ENCODE measurements around the gene ITIH2. TPM values are rescaled to one million over a fixed set of nuclear protein-coding genes. Genes with fewer than 3 reads are reported as not detected.
"Not testable (repeated sequence)": the region's sequence is repeated elsewhere in the genome, so short reads cannot be mapped to it uniquely, and the experiment has no call there.

The ITIH2 gene, protein sequence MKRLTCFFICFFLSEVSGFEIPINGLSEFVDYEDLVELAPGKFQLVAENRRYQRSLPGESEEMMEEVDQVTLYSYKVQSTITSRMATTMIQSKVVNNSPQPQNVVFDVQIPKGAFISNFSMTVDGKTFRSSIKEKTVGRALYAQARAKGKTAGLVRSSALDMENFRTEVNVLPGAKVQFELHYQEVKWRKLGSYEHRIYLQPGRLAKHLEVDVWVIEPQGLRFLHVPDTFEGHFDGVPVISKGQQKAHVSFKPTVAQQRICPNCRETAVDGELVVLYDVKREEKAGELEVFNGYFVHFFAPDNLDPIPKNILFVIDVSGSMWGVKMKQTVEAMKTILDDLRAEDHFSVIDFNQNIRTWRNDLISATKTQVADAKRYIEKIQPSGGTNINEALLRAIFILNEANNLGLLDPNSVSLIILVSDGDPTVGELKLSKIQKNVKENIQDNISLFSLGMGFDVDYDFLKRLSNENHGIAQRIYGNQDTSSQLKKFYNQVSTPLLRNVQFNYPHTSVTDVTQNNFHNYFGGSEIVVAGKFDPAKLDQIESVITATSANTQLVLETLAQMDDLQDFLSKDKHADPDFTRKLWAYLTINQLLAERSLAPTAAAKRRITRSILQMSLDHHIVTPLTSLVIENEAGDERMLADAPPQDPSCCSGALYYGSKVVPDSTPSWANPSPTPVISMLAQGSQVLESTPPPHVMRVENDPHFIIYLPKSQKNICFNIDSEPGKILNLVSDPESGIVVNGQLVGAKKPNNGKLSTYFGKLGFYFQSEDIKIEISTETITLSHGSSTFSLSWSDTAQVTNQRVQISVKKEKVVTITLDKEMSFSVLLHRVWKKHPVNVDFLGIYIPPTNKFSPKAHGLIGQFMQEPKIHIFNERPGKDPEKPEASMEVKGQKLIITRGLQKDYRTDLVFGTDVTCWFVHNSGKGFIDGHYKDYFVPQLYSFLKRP
- polyA plus RNA-seq (ENCODE audit: insufficient read length in 4 of 4): 1 to 10 TPM in 1 of 4 donors, under 1 TPM in 3; 0.18 to 1.3 (median 0.24) TPM

DNA sequence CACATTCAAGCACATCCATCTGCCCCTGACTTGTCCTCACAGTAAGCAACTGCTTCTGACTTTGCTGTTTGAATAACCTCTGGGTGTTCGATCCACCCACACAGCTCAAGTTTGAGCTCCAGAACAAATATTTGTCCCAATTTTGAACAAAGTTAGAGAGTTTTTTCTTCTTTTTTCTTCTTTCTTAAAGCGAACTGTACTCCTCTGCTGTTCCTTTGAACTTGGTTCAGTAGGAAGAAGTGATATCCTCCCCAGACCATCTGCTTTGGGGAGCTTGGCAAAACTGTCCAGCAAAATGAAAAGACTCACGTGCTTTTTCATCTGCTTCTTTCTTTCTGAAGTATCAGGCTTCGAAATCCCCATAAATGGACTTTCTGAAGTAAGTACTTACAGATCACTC is at the start of gene ITIH2:
Gene ITIH2 (plus strand): TSS at position 177 of the 400 bp plus-strand sequence. CDS start 119 bp downstream, at position 296.
- DNase-seq (ENCODE audit: low read depth in 4 of 4, low spot score in 3 of 4): no peak

DNA sequence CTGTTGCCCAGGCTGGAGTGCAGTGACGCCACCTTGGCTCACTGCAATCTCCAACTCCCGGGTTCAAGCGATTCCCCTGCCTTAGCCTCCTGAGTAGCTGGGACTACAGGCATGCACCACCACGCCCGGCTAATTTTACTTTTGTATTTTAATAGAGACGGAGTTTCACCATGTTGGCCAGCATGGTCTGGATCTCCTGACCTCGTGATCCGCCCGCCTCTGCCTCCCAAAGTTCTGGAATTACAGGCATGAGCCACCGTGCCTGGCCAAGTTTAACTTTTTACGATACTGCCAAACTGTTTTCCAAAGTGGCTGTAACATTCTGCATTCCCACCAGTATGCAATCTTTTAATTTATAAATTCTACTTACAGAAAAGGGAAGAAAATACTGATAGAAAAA is 46.0 kb upstream of the ITIH2 start:
- DNase-seq (ENCODE audit: low read depth in 4 of 4, low spot score in 3 of 4): not testable (repeated sequence)

DNA sequence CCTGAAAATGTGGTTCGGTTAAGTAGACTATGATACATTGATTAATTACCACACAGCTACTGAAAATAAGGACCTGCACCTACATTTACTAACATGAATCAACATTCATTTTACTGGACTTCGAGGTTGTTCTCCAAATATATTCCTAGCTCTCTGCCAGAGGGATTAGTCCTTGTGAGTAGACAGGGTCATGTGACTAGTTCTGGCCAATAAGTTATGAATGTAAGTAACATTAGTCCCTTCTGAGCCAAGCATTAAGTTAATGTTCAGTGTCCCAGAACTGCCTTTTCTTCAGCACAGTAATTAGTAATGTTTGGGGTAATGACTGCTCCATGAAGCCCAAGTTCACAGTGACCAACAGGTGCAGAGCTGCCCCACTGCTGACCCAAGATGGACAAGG is 45.6 kb upstream of the ITIH2 start:
- DNase-seq (ENCODE audit: low read depth in 4 of 4, low spot score in 3 of 4): no peak

DNA sequence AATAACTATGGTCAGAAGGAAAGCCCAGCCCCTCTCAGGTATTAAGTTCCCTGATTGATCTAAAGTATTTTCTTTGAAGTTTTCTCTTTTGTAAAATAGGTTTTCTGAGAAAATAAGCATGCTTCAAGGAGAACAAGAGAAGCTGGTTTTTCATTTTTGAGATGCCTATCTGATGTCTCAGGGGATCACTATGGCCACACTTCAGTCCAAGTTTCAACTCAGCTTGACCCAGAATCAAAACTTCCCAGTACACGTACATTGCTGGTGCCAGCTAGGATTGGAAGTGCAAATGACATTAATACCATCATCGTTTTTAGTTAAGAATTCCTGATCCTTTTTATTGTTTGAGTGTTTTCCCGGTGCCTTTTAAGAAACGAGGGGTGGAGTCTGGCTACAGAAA is 43.6 kb upstream of the ITIH2 start:
- DNase-seq (ENCODE audit: low read depth in 4 of 4, low spot score in 3 of 4): no peak

DNA sequence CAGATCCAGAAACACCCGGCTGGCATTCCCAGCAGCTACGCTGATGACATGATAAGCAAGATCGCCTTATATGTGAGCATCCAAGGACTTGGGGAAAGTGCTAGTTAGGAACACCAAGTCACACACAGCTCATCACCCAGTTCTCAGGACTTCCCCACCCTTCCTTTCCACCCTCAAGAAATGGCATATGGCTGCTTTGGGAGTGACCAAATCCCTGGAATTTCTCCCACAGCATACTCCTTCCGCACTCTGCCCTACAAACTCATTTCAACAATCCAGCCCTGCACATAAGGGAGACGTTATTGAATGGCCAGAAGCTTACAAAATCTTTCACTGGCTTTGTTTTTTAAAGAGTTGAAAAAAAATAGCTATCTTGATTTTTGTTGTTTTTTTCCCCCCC is 40.6 kb upstream of the ITIH2 start:
- DNase-seq (ENCODE audit: low read depth in 4 of 4, low spot score in 3 of 4): no peak

DNA sequence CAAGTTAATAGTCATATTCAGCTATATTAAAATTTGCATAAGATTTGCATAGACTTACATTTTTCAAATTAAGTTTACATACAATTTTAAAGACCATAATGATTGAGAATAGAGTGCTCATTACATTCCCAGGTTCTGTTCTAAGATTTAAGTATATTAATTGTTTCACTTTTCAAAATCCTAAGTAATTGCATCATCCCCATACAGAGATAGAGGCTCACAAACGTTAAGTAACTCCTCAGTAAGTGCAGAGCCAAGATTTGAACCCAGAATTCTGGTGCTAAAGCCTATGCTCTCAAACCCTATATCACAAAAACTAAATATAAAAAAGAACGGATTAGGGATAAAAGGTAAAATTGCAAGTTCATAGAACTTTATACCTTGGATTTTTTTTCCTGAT is 38.4 kb upstream of the ITIH2 start:
- no peak for DNase-seq (ENCODE audit: low read depth in 4 of 4, low spot score in 3 of 4)

DNA sequence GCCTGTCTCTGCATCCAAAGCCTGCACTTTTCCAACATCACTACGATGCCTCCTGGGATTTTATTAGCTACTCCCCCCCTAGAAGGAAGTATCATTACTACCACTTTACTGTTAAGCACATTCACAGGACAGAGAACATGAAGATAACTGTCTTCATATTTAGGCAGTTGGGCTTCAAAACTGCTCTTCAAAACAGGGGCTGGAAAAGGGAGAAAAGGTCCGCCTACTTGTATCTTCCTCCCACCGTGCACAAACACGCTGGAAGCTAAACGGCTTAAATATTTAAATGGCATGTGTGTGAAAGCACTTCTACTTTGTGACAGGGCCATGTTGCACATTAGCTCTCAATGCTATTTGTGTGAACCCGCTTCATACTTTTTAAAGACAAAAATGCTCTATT is 37.3 kb upstream of the ITIH2 start:
- DNase-seq (ENCODE audit: low read depth in 4 of 4, low spot score in 3 of 4): no peak

DNA sequence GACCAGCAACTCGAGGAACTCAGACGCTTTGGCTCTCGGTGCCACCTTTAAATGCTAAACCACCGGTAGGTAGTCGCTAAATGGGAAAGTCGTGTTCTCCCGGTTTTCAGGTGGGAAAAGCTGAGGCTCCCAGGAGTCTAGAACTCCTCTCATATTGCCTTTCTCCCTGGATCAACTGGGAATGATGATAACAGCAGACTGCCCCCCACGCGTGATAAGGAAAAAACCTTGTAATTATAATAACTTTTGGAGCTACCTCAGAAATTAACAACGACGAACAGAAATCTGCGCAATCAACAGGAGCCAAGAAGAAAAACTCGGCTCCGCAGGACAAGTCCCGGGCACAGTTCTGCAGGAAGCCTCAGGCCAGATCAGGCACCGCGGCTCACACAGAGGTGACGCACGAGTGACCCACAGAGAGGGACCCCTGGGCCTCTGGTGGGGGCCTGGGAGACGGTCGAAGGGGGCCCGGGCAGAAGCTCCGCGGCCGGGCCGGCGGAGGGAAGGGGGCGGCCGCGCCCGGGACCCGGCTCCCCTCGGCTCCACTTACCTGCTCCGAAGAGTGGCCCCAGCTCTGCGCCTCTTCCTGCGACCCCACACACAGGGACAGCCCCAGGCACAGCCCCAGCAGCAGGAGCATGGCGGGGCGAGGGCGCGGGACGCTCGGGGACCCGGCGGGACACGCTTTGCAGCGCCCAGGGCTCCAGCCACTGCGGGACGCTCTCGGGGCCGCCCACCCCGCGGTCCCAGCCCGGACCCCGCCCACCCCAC is 36.7 kb upstream of the ITIH2 start, which contains the start of gene ITIH5:
Gene ITIH5 (minus strand): TSS at position 714 of the 771 bp plus-strand sequence. CDS start 74 bp downstream, at position 640.
- DNase-seq (ENCODE audit: low read depth in 4 of 4, low spot score in 3 of 4): no peak

DNA sequence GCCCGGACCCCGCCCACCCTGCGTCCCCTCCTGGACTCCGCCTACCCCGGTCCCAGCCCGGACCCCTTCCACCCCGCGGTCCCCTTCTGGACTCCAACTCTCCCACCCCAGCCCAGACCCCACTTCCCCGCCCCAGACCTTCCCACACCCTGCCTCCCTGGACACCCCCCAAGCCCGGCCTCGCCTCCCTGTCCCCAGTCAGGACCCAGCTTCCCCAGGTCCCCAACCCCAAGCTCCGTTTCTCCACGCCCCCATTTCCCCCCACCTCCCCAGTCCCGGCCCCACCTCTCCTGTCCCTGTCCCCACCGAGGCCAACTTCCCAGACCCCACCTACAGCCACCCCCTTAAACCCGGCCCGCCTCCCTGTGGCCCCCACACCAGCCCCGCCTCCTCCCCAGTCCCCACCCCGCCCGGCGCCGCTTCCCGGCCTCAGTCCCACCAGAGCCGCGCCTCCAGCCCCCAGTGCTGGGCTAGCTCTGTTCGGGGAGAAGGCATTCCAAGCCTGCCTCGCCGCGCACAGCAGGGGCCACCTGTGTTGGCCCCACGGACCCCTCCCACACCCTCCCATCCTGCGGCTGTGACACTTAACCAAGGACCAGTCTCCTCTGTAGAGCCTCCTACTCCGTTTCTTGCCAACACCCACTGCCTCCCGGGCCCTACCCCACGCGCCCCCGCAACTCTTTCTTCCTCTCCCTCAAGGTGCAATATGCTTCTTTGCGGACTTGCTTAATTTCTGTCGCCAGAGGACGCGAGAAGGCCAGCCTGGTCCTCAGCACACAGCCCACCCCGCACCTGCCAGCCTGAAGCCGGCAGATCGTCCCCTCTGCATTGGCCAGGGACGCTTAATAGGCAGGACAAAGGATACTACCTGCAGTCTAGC is 35.6 kb upstream of the ITIH2 start:
- no peak for DNase-seq (ENCODE audit: low read depth in 4 of 4, low spot score in 3 of 4)

DNA sequence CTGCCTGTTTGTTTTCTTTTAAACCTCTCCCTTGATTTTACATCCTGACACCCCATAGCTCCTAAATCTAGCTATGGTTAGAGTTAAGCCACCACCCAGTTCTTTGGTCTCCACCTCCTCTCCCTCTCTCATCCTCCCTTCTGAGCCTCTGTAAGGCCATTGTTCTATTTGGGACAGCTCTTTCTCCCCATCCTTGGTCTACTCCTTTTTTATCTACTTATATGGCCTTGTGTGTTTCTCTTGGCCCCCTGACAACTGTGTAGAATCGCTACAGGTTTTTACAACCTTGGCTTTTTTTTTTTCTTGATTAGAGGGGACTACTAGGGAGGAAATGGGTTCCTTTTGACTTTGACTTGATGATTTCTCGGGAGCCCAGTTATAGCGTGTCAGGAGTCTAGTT is 33.0 kb upstream of the ITIH2 start:
- DNase-seq (ENCODE audit: low read depth in 4 of 4, low spot score in 3 of 4): no peak

DNA sequence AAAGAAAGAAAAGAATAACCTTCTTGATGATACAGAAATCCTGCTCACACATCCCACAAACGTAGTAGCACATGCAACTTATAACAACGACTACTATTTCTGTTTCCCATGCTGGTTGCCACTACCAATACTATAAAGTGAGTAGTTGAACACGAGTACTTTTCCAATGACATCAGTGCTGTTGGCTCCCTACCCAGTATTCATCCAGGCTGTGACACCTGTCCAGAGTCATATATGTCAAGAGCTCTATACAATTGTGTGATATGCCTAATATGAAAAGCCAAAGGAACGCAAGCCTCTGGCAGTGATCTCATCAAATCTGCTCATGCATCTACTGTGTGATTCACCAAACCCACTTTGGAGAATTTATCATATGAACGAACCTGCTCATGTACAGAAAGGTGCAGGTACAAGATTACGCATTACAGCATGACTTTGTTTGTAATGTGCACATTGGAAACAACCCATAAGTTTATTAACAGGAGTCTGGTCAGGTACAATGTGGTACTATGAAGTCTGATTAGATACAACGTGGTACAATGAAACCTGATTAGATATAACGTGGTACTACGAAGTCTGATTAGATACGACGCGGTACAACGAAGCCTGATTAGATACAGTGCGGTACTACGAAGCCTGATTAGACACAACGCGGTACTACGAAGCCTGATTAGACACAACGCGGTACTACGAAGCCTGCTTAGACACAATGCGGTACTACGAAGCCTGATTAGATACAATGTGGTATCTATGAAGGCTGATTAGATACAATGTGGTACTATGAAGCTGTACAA is 30.6 kb upstream of the ITIH2 start:
- DNase-seq (ENCODE audit: low read depth in 4 of 4, low spot score in 3 of 4): no peak

DNA sequence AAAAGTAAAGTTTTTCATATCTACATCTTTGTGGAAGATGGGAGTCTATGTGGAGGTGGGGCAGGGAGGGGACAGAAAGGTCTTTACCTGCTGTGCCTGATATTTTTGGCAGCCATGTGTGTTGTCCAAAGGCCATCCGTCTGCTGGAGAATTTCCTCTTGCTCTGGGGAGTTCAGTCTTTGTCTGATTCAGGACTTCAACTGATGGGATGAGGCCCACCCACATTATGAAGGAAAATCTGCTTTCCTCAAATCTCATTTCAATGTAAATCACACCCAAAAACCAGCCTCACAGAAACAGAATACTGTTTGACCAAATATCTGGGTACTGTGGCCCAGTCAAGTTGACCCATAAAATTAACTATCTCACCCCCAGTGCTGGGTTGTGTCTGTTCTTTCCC is 23.9 kb upstream of the ITIH2 start:
- no peak for DNase-seq (ENCODE audit: low read depth in 4 of 4, low spot score in 3 of 4)

DNA sequence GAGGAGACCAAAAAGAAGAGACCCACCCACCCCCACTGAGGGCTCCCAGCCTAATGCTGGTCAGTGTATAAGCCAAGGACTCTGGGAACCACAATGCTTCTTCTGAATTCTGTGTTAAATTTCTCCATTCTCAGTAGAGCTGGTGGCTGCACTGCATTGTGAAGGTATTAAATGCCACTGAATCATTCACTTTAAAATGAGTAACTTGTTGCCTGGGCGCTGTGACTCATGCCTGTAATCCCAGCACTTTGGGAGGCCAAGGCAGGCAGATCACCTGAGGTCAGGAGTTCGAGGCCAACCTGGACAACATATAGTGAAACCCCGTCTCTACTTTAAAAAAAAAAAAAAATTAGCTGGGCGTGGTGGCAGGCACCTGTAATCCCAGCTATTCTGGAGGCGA is 23.0 kb upstream of the ITIH2 start:
- not testable (repeated sequence) for DNase-seq (ENCODE audit: low read depth in 4 of 4, low spot score in 3 of 4)

DNA sequence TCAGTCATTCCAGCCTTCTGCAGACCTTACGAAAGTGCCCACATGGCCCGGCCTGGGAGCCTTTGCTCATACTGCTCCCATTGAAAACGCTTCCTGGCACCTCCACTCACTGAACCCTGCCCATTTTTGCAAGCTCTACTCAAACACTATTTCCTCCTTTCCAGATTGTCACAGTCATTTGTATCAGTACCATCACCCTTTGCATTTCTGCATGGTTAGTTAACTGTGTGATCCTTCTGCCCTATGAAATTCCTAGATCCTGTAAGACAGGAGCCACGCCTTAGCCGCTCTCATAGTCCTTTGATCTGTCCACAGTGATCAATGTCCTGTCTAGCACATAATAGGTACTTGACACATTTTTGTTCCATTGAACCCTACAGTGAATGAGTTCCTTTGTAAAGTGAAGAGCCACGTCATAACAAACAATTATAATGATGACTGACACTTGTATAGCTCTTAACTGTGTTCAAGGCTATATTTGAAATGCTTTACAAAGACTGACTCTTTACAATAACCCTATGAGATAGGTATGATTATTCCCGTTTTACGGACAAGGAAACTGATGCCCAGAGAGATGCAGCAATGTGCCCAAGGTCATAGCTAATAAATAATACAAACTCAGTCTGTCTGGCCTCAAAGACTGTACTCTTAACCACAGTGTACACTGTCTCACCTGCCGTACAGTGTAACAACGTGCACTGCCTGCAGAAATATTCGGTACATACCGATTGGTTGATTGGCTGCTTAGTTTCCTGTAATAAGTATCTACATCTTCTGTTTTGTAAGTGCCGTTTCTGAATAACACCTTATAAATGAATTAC is 16.6 kb upstream of the ITIH2 start:
- no peak for DNase-seq (ENCODE audit: low read depth in 4 of 4, low spot score in 3 of 4)

DNA sequence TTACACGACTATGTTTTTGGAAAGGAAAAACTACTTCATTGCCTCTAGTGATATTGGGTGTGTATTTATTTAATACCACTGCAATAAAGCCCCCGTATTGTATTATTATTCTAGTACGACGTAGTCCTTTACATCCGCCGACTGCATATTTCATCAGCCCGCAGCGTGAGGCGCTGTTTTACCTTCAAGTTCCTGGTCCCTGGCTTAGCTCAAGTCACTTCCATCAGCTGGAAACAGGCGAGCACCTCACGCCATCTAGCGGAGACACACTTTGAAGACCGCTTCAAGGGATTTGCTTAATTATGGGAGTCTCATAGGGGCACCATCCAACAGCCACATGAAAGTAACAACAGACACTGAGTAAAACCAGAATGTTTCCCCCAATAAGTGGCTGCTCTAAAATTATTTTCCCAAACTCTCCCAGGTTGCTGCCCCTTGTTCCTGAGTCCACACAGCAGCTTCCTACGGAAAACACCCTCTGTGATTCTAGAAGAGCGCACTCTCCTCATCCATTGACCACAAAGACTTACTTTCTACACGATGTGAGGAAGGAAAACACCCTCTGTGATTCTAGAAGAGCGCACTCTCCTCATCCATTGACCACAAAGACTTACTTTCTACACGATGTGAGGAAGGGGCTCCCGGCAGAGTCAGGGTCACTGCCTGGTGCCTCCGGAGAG is 15.7 kb upstream of the ITIH2 start:
- peak; percentile 81 to 87 (median 84) for DNase-seq (ENCODE audit: low read depth in 4 of 4, low spot score in 3 of 4)

DNA sequence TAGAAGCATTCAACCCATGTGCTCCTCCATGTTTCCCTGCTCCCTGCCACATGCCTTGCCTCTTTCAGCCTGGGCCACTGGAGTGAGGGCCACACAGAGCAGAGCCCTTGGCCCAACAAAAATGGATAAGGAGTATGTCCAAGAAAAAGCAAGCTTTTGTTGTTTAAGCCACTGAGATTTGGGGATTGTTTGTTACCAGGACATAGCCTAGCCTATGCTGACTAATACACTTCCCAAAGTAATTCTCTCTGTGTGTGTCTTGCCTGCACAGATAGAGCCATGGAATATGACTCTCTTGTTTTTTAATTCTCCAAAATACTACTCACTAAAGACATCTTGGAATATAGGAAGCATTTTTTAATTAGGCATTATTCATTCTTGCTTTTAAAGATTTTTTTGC is 13.5 kb upstream of the ITIH2 start:
- DNase-seq (ENCODE audit: low read depth in 4 of 4, low spot score in 3 of 4): no peak

DNA sequence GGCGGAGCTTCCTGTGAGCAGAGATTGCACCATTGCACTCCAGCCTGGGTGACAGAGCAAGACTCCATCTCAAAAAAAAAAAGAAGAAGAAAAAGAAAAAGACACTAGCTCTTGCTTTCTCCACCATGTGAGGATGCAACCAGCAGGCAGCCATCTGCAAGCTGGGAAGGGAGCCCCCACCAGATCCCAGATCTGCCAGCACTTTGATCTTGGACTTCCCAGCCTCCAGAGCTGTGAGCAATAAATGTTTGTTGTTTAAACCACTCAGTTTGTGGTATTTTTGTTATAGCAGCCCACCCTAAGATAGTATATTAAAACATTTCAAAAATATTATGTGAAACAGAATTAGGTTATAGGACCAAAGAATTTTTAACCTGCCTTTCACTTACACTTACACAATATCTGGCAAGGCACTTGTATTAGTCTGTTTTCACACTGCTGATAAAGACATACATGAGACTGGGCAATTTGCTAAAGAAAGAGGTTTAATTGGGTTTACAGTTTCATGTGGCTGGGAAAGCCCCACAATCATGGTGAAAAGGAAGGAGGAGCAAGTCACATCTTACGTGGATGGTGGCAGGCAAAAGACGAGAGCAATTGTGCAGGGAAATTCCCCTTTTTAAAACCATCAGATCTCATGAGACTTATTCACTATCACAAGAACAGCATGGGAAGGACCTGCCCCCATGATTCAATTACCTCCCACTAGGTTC is 12.1 kb upstream of the ITIH2 start:
- not testable (repeated sequence) for DNase-seq (ENCODE audit: low read depth in 4 of 4, low spot score in 3 of 4)

All from right renal pelvis (tissue), 4 donors.